Stimulated activated CD4-positive, alpha-beta T cell treated with anti-CD3 and anti-CD28 coated beads, Interleukin-4, amount 100 ng/mL, for 4 hours (primary cell): ENCODE measurements around the gene BARHL2.

Experiments used
- DNase-seq, 2 experiments: peaks; one replicate each; pipeline ENCODE4 v3.0.0-alpha.2; 2020

Gene BARHL2

DNA sequence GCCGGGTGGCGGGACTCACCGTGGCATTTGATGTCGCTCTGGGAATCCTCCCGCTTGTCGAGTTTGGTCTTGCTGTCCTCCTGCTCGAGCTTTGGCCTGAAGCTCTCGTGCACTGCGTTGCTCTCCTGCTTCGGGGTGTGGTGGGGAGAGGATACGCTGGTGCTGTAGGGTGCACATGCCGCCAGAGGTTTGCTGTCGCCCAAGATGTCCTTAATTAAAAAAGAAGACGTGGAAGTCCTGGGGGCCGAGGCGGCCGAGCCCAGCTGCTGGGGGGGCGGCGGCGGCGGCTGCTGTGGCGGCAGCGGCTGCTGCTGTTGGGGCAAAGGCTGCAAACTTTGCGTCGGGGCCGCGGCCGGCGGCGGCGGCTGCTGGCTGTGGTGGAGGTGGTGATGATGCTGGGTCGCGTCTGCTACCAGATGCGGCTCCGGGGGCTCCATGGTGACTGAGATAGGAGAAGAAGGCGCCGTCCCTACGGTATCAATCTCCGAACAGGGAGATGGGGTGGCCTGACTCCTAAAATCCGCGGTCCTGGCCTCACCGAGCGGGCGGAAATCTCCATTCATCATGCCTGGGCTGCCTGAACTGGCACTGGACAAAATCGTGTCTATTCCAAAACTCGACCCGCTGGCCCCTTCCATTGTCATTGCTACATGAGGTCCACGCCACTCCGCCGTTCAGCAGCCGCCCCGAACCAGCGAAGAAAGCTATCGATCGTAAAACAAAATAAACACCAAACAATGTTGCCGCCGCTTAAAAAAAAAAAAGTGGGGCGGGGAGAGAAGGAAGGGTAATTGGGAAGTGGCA lies at the start of gene BARHL2:
Gene BARHL2 (minus strand): TSS at position 751 of the 804 bp plus-strand sequence. CDS start 107 bp downstream, at position 644.
- no peak for DNase-seq

- DNase-seq: no peak
These were observed 46.8 kb upstream of the BARHL2 start for GRCh38 chr1:90763930-90764329.

DNA sequence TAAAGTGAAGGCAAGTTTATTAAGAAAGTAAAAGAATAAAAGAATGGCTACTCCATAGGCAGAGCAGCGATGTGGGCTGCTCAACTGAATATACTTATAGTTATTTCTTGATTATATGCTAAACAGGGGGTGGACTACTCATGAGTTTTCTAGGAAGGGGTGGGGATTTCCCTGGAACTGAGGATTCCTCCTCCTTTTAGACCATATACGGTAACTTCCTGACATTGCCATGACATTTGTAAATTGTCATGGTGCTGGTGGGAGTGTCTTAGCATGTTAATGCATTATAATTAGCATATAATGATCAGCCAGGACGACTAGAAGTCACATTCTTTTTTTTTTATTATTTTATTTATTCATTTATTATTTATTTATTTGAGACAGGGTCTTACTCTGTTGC lies 46.4 kb upstream of the BARHL2 start:
- DNase-seq: no peak

GRCh38 chr1:90761781-90762589 lies 44.9 kb upstream of the BARHL2 start:
- DNase-seq: no peak

DNA sequence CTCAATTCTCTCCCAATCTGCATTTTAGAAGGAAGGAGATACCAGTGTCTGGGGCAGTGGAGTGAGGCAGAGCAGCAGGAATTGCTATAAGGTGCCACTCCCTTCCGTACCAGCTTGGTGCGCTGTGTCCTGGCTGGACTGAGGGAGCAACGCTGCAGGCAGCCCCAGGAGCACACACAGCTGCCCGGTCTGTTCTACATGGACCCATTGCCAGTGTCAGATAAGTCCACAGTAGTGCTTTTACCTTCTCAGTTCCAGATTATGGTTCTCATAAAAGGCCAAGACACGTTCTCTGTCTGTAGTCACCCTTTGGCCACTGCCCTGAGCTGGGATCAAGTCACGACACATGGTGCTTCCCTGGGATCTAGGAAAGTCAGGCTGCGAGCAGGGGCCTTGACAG lies 44.1 kb upstream of the BARHL2 start:
- no peak for DNase-seq

- no peak for DNase-seq
These were observed 36.5 kb upstream of the BARHL2 start for GRCh38 chr1:90753556-90753955.

- no peak for DNase-seq
These were observed 31.6 kb upstream of the BARHL2 start for GRCh38 chr1:90748668-90749067.

DNA sequence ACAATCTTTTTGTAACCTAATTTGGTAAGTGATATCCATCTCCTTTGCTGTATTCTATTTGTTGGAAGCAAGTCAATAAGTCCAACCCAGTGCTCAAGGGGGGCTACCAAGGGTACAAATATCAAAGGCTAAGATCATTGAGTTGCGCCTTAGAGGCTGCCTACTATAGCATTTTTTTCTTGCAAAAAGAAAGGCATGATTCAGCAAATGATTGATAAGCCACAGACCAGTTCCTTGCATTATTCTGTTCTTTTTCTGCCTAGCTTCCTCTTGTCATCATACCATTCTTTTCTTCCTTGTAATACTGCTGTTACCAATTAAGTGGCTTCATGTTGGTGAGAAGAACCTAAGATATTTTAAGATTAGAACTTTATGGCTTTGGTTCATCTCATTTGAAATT lies 29.8 kb upstream of the BARHL2 start:
- DNase-seq: no peak

GRCh38 chr1:90745972-90746371 lies 28.9 kb upstream of the BARHL2 start:
- DNase-seq: no peak

DNA sequence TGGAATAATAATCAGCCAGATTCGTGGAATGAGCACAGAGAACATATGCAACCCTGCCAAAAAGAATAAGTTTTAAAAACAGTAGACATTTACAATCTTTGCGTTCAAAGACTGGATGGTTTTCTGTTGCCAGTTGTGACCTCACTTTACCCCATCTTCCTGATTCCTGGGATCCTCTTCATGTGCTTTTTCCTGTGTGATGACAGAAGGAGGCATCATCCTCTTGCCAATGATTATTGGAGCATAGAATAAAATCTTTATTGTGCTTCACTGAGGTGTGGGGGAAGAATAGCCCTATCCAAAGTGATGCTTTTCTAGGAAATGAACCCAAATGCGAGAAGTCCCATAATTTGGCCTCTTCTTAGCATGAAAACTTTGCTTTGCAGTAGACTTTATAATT lies 15.0 kb upstream of the BARHL2 start:
- DNase-seq: no peak

GRCh38 chr1:90731382-90732050 lies 14.4 kb upstream of the BARHL2 start:
- no peak for DNase-seq

DNA sequence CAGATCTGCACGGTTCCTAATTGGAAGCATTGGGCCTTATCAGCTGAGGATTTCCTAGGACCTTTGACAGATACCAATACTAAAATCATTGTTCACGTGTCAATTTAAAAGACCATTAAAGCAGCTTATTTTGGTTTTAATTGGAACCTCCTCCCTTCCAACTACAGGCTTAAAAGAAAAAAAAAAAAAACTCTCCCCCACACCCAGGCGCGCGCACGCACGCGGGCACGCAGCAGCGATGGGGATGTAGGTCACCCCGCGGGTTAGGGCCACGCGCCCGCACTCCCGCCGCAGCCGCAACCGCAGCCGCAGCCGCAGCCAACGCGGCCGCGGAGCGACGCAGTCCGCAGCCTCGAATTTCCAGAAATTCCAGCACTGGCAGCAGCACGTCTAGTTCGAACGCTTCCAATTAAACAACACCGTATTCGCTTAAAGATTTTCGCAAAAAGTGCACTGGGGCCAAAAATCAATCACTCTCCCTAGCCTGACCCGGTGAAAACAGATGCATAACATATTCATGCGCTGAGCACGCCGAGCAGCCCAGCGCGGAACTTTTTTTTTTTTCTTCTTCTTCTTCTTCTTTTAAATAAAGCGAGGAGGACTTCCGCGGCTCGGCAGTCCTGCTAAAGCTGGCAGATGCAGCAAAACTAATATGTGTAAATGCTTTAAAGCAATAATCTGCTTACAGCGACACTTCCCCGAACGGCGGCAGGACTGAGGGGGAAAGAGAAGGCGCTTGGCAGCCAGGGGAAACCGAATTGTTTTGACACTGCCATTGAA lies 13.3 kb upstream of the BARHL2 start:
- no peak for DNase-seq

GRCh38 chr1:90729504-90730242 lies 12.6 kb upstream of the BARHL2 start:
- DNase-seq: no peak

DNA sequence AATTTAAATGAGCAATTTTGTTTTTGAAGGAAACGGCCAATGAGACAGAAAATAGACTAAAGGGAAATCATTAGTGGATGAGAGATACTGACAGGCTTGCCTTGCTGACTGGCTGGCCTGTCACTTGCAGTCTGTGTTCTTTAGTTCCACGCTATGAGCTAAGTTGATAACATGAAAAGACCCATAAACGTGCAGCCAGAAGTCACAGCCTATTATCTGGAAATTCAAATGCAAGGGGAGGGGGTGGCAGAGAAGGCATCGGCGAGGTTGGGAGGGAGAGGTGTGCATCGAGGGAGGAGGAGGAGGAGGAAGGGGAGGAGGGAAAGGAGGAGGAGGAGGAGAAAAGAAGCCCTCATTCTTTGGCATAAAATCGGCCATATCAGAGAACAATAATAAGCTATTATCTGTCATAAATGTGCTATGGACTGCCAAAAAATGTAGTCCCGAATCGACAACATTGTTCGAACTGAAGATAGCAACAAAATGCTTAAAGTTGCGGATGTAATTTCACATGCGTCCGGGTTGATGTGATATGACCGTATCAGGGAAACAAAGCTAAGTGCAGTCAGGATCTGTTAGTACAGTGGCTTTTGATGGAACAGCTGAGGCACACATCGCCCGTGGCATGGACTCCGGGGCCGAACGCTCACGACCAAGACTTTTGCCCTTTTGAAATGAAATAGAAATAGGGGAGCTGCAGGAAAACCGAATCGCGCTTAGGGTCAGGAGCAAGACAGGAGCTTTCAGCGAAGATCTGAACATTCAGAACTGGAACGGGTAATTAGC lies 11.6 kb upstream of the BARHL2 start:
- DNase-seq: no peak

DNA sequence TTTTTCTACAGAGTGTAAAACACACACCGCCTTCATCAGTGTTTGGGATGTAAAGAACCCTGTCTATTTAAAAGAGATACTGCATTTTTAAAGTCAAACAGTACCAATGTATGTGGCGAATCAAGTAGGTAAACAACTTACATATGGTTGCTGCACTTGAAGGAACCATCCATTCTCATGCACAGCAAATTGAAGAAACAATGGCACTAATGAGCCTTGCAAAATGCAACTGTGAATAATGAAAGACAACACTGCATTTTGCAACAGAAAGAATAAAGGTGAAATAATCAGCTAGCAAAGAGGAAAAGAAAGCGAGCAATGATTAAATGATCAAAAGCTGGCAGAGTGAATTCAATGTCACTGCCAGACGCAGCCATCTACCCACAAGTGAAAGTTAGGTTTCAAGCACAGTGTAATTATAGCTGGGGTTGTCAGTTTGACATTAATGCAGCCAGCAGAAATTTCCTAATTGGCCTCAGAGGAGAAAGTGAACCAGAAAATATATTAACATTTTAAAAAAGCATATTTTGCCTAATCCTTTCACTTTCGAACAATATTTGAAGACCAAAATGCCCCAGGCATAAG lies 10.9 kb upstream of the BARHL2 start:
- DNase-seq: no peak

DNA sequence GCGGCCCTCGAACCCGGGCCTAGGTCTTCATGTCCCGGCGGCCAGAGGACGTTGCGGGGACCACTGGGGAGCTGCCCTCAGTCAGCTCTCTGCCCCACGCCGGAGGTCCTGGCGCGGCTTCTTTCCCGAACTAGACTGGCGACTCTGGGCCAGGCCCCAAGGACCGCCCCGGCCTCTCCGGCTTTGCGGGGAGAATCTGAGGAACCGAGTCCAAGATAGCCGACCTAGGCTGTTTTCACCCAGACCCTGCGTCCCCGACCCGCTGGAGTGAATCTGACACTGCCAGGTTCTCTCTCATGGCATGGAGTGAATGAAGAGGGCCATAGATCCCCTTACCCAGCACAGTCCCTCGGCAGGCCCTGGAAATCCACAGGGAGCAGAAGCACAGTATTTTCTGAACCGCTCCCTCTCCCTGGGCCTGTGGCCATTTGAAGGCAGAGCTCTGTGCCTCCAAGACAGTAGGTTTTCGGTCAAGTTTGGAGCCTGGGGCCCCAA lies 9.9 kb upstream of the BARHL2 start:
- DNase-seq: no peak

GRCh38 chr1:90726425-90726985 lies 9.4 kb upstream of the BARHL2 start:
- DNase-seq: no peak

DNA sequence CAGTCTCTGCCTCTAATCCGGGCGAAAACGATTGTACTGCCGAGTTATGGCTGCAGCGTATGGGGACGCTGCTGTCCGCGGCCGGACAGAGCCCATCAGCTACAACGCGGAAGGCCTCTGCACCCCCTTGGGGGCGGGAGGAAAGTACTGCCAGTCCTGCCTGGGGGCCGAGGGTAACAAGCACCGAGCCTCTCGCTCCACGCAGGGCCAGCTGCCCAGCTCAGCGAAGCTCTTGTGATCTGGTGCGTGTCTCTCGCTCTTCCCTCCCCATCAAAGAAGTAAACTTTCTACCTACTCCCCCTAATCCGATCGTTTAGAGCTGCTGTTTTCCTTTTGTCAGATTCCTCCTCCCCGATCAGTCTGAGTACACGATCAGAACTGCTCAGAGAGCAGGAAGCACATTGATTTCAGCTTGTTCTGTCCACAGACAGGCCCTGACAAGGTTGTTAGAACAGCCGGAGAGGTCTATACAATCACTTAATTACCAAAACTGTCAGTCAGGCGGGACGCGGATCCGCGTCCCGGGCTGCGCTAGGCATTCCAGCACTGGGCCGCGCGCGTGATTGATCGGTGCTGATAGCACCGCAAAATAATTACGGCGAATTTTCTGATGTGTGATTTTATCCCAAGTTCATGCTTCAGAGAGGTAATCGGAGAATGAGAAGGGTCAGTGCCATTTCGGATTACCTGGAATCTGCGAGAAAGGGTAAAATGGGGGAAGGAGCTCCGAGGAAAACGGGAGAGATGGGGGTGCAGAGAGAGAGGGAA lies 8.7 kb upstream of the BARHL2 start:
- DNase-seq: no peak

- no peak for DNase-seq
These were observed 8.0 kb upstream of the BARHL2 start for GRCh38 chr1:90724926-90725656.
